K562 (cell line): Measurements from ENCODE around the gene SMIM15.

Source experiments
- ATF6 ChIP-seq: sonication (generic); formaldehyde crosslinking; IDR thresholded peaks from 2 replicates; pipeline ENCODE4 v1.4.0; 2020; ENCODE audit warnings: mild to moderate bottlenecking, missing genetic modification reagents
- BRCA1 ChIP-seq, 2 experiments: fragments of 450-650 bp in 1 of 2; sonication (generic) in 1 of 2; formaldehyde crosslinking in 1 of 2; IDR thresholded peaks; 2 replicates each; pipeline versions ENCODE4 v1.5.0 to v1.6.1; 2017 to 2020; ENCODE audit warnings: mild to moderate bottlenecking in 1 of 2, missing genetic modification reagents in 1 of 2
- CBX5 ChIP-seq: IDR thresholded peaks from 2 replicates; pipeline ENCODE4 v1.6.1; 2014; ENCODE audit warnings: low read depth, borderline replicate concordance
- CHCHD3 ChIP-seq: fragments of 250-450 bp; sonication (Bioruptor Pico); IDR thresholded peaks from 2 replicates; pipeline ENCODE4 v2.1.2; 2022; ENCODE audit warnings: mild to moderate bottlenecking
- CTCF ChIP-seq, 3 experiments: IDR thresholded peaks in 2 of 3; conservative IDR thresholded peaks in 1 of 3; 2 replicates each; pipeline ENCODE4 v1.5.1; 2011 to 2012; ENCODE audit warnings: low read length in 3 of 3, mild to moderate bottlenecking in 3 of 3, control low read depth in 2 of 3, improper control_type of control experiment in 1 of 3, inconsistent platforms in 1 of 3, low read depth in 1 of 3, mixed read lengths in 1 of 3, moderate library complexity in 1 of 3; ENCODE audit not compliant: insufficient read depth in 2 of 3
- E2F4 ChIP-seq: sonication (generic); formaldehyde crosslinking; IDR thresholded peaks from 2 replicates; pipeline ENCODE4 v1.8.0; 2022; ENCODE audit warnings: mild to moderate bottlenecking, low read depth, missing genetic modification reagents
- E2F6 ChIP-seq, 2 experiments: IDR thresholded peaks; 2 replicates each; pipeline ENCODE4 v1.6.1; 2011; ENCODE audit warnings: borderline replicate concordance in 1 of 2, control low read depth in 1 of 2, low read depth in 1 of 2, low read length in 1 of 2, mild to moderate bottlenecking in 1 of 2, mixed read lengths in 1 of 2, moderate library complexity in 1 of 2; ENCODE audit not compliant: insufficient read depth in 1 of 2, insufficient read length in 1 of 2, poor library complexity in 1 of 2, severe bottlenecking in 1 of 2; ENCODE audit errors: extremely low read depth in 1 of 2
- ELK1 ChIP-seq: sonication (generic); formaldehyde crosslinking; IDR thresholded peaks from 2 replicates; pipeline ENCODE4 v1.8.1; 2022; ENCODE audit warnings: missing genetic modification reagents
- HMG20A ChIP-seq: fragments of 450-650 bp; formaldehyde crosslinking; conservative IDR thresholded peaks from 2 replicates; pipeline ENCODE4 v1.4.0; 2020; ENCODE audit warnings: mild to moderate bottlenecking, mixed read lengths
- MBD1 ChIP-seq: fragments of 250-450 bp; sonication (Bioruptor Pico); IDR thresholded peaks from 2 replicates; pipeline ENCODE4 v1.8.0; 2022; ENCODE audit warnings: inconsistent platforms
- POLR2B ChIP-seq: fragments of 450-650 bp; IDR thresholded peaks from 2 replicates; pipeline ENCODE4 v1.6.1; 2018; ENCODE audit warnings: low read depth; ENCODE audit not compliant: partially characterized antibody
- ZHX1 ChIP-seq: fragments of 150-350 bp; conservative IDR thresholded peaks from 2 replicates; pipeline ENCODE4 v1.6.1; 2014; ENCODE audit warnings: low read length
- ZNF354B ChIP-seq: fragments of 250-450 bp; sonication (Bioruptor Pico); IDR thresholded peaks from 2 replicates; pipeline ENCODE4 v1.4.0; 2020
- ZNF780A ChIP-seq: fragments of 250-450 bp; sonication (Bioruptor Pico); IDR thresholded peaks from 2 replicates; pipeline ENCODE4 v1.5.0; 2021; ENCODE audit warnings: mild to moderate bottlenecking

GRCh38 chr5:61142811-61143210, 19.5 kb downstream of the SMIM15 start:
- TF ChIP-seq CTCF (IDR thresholded peaks at IDR 0.05 in 2 of 3, conservative IDR thresholded peaks at IDR 0.05 in 1 of 3; ENCODE audit: insufficient read depth in 2 of 3, low read depth in 1 of 3, low read length in 3 of 3) (no peak), ATF6 (CRISPR knock-in tag) (no peak), E2F4 (CRISPR knock-in tag) (no peak), ELK1 (CRISPR knock-in tag) (no peak), E2F6 (IDR thresholded peaks at IDR 0.05; ENCODE audit: borderline replicate concordance in 1 of 2, extremely low read depth in 1 of 2, insufficient read depth in 1 of 2, insufficient read length in 1 of 2, low read depth in 1 of 2, low read length in 1 of 2, poor library complexity in 1 of 2, severe bottlenecking in 1 of 2) (no peak), ZHX1 (no peak), MBD1 (CRISPR knock-in tag) (no peak), POLR2B (no peak), CBX5 (no peak), BRCA1 (IDR thresholded peaks at IDR 0.05) (no peak), BRCA1 (CRISPR knock-in tag; IDR thresholded peaks at IDR 0.05) (no peak), ZNF780A (CRISPR knock-in tag) (no peak), CHCHD3 (CRISPR knock-in tag) (no peak), HMG20A (no peak), ZNF354B (CRISPR knock-in tag) (no peak)
